Measurements from ENCODE around the gene UMODL1.

- no peak for TF ChIP-seq CTCF (IDR thresholded peaks at IDR 0.05)
- TF ChIP-seq POLR2A (IDR thresholded peaks at IDR 0.05) = no peak
Observed at GRCh38 chr21:42040411-42041180, 30.5 kb upstream of the UMODL1 start.

All from adrenal gland (tissue), 5 donors.